HFFc6 (cell line): Measurements from ENCODE around the gene KRT34. TPM values are rescaled to one million over a fixed set of nuclear protein-coding genes. Genes with fewer than 3 reads are reported as not detected.

Experiments used
- DNase-seq: peaks from one replicate; pipeline ENCODE4 v3.0.0-alpha.2; 2018
- H3K27ac Mint-ChIP-seq: 2 replicates; pipeline ENCODE4 v1.8.0; 2020; ENCODE audit warnings: mild to moderate bottlenecking, mixed read lengths
- H3K27me3 Mint-ChIP-seq: 2 replicates; pipeline ENCODE4 v1.8.0; 2021; ENCODE audit warnings: mild to moderate bottlenecking, moderate library complexity, mixed read lengths; ENCODE audit not compliant: insufficient read depth
- H3K36me3 Mint-ChIP-seq: 2 replicates; pipeline ENCODE4 v1.8.0; 2021; ENCODE audit warnings: low read depth, mixed read lengths
- H3K4me1 Mint-ChIP-seq: 2 replicates; pipeline ENCODE4 v1.8.0; 2020; ENCODE audit warnings: low read depth, mixed read lengths
- H3K4me3 Mint-ChIP-seq: 2 replicates; pipeline ENCODE4 v1.8.0; 2020; ENCODE audit warnings: mild to moderate bottlenecking, moderate library complexity, mixed read lengths
- H3K9me3 Mint-ChIP-seq: 2 replicates; pipeline ENCODE4 v1.8.0; 2020; ENCODE audit warnings: mild to moderate bottlenecking, mixed read lengths
- CTCF ChIP-seq: fragments of 200-600 bp; sonication (generic); IDR thresholded peaks from 2 replicates; pipeline ENCODE4 v1.5.0; 2021; ENCODE audit warnings: antibody characterized with exemption, mild to moderate bottlenecking
- total RNA-seq, 6 experiments: library from RNA; stranded (reverse); fragmentation: NEBNext Ultra II Directional; extraction: Animal tissue kit (Norgen Biotek cat#: 25700); gene quantifications; 2 replicates in 1 of 6; 3 replicates in 5 of 6; pipeline ENCODE4 v1.2.3, GENCODE V29; 2021

Gene KRT34
- total RNA-seq, 6 experiments from 2014 or later = 58.8 to 247 (median 71.3) TPM

DNA sequence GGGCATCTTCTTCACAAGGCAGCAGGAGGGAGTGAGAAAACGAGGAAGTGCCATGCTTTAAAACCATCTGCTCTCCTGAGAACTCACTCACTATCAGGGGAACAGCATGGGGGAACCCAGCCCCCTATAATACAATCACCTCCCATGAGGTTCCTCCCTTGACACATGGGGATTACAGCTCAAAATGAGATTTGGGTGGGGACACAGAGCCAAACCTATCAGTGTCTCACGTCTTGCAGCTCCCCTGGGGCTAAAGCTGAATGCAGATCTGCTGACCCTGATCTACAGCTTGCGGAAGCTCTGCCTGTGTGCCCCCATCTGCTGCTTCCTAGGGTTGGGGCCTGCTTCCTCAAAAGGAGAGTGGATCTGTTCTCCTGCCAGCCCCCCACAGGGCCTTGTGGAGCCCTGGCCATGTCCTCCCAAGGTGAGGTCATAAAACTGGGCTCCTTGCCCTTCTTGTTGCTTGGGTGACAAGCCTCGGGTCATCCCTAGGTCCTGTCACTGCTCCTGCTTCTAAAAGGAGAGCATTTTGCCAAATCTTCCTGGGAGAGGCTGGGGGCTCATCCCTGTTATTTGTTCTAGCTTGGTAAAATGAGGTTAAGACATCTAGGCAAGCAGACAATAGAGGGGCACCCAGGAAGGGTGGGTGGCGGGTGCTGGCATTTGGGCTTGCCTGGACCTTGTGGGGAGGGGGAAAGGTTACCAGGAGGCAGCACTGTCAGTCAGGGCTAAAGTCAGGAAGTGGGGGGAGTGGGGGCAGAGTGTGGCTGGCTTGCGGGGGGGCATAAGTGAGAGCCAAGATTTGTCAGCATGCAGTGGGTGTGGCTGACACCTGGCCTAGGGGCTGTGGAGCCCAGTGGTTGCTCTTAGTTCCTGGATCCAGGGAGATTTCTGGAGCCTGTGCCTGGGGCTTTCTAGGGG lies 47.5 kb downstream of the KRT34 start:
- Mint-ChIP-seq H3K4me1 (peaks cover 14% of the 10 kb centered on the region), H3K27me3 (no peaks in the 10 kb centered on the region; the same call in 1 of the 2 replicates), H3K4me3 (no peak overlapping the region), H3K27ac (no peak overlapping the region), H3K9me3 (no peaks in the 10 kb centered on the region), H3K36me3 (no peaks in the 10 kb centered on the region)
- TF ChIP-seq CTCF = no peak
- no peak for DNase-seq

DNA sequence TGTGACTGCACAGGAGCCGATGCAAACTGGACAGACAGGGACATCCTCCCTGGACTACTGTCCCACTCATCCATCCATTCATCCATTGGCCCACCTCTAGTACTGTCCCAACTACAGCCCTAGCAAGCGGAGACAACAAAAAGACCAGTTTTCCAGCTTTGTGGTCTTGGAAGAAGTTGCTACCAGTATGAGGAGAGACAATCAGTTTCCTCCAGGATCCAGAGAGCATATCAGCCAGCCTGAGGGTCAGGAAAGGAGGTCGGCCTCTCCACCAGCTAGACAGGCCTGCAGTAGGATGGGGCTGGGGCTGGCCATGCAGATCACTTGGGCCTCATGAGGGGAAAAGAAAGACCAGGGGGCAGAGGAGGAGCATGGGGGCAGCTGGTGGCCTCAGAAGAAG lies 48.3 kb downstream of the KRT34 start:
- DNase-seq = no peak
- H3K27me3 Mint-ChIP-seq = no peaks in the 10 kb centered on the region; the same call in 1 of the 2 replicates
- no peak for TF ChIP-seq CTCF
- H3K27ac Mint-ChIP-seq = no peak overlapping the region
- no peak overlapping the region for H3K4me3 Mint-ChIP-seq
- H3K36me3 Mint-ChIP-seq = no peaks in the 10 kb centered on the region
- H3K9me3 Mint-ChIP-seq = no peaks in the 10 kb centered on the region
- peaks cover 14% of the 10 kb centered on the region for H3K4me1 Mint-ChIP-seq

- peaks cover 13% of the 10 kb centered on the region for H3K4me1 Mint-ChIP-seq
- H3K4me3 Mint-ChIP-seq = no peak overlapping the region
- no peaks in the 10 kb centered on the region; the same call in 1 of the 2 replicates for H3K27me3 Mint-ChIP-seq
- no peak for TF ChIP-seq CTCF
- no peaks in the 10 kb centered on the region for H3K36me3 Mint-ChIP-seq
- no peak for DNase-seq
- H3K27ac Mint-ChIP-seq = no peak overlapping the region
- H3K9me3 Mint-ChIP-seq = no peaks in the 10 kb centered on the region
These were observed 49.0 kb downstream of the KRT34 start for GRCh38 chr17:41333098-41333497.

DNA sequence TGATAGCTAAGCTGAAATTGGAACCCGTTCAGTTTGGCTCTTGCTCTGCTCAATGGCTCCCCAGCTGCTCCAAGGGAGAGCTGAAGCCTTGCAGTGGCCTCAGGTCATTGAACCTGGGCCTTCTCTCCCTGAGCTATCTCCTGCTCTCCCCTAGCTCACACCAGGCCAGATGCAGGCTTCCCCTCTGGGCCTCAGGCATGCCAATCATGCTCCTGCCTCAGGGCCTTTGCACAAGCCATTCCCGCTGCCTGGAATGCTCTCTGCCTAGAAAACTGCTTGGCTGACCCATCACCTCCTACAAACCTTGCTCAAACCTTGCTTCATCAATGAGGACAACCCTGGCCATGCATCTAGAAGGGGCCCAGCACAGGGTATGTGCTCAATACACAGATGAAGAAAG lies 49.9 kb downstream of the KRT34 start:
- DNase-seq = no peak
- Mint-ChIP-seq H3K4me3 (no peak overlapping the region), H3K27ac (no peak overlapping the region), H3K36me3 (no peaks in the 10 kb centered on the region), H3K9me3 (no peaks in the 10 kb centered on the region), H3K4me1 (peaks cover 13% of the 10 kb centered on the region), H3K27me3 (no peaks in the 10 kb centered on the region; the same call in 1 of the 2 replicates)
- TF ChIP-seq CTCF = no peak

GRCh38 chr17:41331606-41332005 lies 50.5 kb downstream of the KRT34 start:
- H3K9me3 Mint-ChIP-seq = no peaks in the 10 kb centered on the region
- H3K36me3 Mint-ChIP-seq = no peaks in the 10 kb centered on the region
- no peak for TF ChIP-seq CTCF

More at GRCh38 chr17:41331606-41332005, 50.5 kb downstream of the KRT34 start:
- Mint-ChIP-seq H3K27me3 (no peaks in the 10 kb centered on the region; the same call in 1 of the 2 replicates), H3K4me3 (no peak overlapping the region), H3K4me1 (peaks cover 13% of the 10 kb centered on the region), H3K27ac (no peak overlapping the region; the same call in 1 of the 2 replicates)
- DNase-seq = no peak
